Activated CD8-positive, alpha-beta memory T cell treated with anti-CD3 and anti-CD28 coated beads for 1 hour (primary cell): ENCODE results near the gene OR13C2.
"Not testable (repeated sequence)": the region's sequence is repeated elsewhere in the genome, so short reads cannot be mapped to it uniquely, and the experiment has no call there.

Experiments
- DNase-seq, 2 donors: peaks; one replicate each; pipeline ENCODE4 v3.0.0-alpha.2; 2020; ENCODE audit warnings: low read depth in 1 of 2; ENCODE audit errors: extremely low read depth in 1 of 2

Gene OR13C2, protein sequence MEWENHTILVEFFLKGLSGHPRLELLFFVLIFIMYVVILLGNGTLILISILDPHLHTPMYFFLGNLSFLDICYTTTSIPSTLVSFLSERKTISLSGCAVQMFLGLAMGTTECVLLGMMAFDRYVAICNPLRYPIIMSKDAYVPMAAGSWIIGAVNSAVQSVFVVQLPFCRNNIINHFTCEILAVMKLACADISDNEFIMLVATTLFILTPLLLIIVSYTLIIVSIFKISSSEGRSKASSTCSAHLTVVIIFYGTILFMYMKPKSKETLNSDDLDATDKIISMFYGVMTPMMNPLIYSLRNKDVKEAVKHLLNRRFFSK

GRCh38 chr9:104605527-104605926 is at the start of gene OR13C2:
Gene OR13C2, minus strand, starts transcription at chr9:104605627. Its CDS starts 0 bp downstream, at chr9:104605627.
- not testable (repeated sequence) for DNase-seq

DNA sequence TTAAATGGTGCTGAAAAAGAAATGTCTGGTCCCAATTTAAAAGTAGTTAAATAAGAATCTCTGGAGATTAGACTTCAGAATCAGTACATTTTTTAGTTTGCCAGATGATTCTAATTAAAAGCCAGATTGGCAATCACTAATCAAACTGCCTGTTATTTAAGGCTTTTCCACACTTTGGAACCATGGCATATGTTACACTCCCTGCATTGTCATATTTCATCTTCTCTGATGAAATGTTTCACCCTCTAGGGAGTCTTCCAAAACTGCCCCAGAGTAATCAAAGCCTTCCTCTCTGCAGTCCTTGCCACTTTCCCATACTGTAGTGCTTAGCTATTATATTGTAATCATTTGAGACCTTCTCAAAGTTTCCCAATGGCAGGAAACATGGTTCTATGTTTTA is 30.0 kb upstream of the OR13C2 start:
- DNase-seq, result no peak

GRCh38 chr9:104633976-104634520 is 28.6 kb upstream of the OR13C2 start:
- no peak for DNase-seq

DNA sequence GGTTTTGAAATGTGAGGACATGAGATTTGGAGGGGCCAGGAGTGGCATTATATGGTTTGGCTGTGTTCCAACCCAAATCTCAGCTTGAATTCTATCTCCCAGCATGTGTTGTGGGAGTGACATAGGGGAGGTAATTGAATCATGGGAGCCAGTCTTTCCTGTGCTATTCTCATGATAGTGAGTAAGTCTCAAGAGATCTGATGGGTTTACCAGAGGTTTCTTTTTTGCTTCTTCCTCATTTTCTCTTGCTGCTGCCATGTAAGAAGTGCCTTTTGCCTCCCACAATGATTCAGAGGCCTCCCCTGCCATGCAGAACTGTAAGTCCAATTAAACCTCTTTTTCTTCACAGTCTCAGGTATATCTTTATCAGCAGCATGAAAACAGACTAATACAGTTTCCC is 20.5 kb upstream of the OR13C2 start:
- not testable (repeated sequence) for DNase-seq

DNA sequence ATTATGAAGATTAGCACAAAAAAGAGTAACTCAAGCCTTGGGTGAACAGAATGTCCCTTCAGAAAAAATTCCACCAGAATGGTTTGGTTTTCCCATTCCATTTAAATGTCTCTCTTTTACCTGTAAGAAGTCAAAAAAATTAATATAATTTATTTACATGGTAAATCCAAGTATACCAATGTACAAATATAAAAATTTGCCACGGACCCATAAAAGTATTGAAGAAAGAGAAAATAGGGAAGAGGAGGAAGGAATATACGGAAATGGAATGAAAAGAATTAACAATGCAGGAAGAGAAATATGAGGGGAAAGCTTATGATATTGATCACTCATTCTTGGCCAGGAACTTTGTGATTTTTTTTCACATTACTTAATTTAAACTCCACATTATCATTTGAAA is 12.7 kb upstream of the OR13C2 start, which contains the start of gene OR13C9:
Gene OR13C9 (minus strand): TSS at position 101 of the 400 bp plus-strand sequence. CDS start 0 bp downstream, at position 101.
- DNase-seq, result no peak

GRCh38 chr9:104617418-104617817 is 12.0 kb upstream of the OR13C2 start:
- DNase-seq, result no peak

DNA sequence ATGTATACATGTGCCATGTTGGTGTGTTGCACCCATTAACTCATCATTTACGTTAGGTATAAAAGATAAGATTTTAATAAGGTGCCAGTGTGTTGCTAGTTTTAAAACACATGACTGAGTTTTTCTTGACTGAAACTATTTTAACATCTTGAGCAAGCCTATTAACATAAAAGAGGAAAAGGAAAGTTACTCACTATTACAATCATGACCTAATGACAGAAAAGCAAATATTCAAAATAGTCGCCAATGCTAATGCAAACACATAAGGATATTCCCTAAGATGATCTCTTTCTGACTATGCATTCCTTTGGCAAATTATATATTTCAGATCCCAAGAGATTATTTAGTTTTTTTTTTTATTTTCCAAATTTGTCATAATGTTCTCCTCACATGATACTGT is 5.8 kb upstream of the OR13C2 start:
- DNase-seq, result no peak

- no peak for DNase-seq
These were observed 2.9 kb upstream of the OR13C2 start for GRCh38 chr9:104608336-104608735.

- DNase-seq, result no peak
These were observed 725 bp upstream of the OR13C2 start for GRCh38 chr9:104606152-104606551.

DNA sequence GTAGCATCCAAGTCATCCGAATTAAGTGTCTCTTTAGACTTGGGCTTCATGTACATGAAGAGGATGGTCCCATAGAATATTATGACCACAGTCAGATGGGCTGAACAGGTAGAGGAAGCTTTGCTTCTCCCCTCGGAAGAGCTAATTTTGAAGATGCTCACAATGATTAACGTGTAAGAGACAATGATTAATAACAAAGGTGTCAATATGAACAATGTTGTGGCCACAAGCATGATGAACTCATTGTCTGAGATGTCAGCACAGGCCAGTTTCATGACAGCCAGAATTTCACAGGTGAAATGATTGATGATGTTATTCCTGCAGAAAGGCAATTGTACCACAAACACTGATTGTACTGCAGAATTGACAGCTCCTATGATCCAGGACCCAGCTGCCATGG is 626 bp downstream of the OR13C2 start:
- no peak for DNase-seq

GRCh38 chr9:104599313-104599712 is 6.1 kb downstream of the OR13C2 start, which contains the start of gene OR13C5:
Gene OR13C5, minus strand, starts transcription at chr9:104599413. Its CDS starts 0 bp downstream, at chr9:104599413.
- not testable (repeated sequence) for DNase-seq

DNA sequence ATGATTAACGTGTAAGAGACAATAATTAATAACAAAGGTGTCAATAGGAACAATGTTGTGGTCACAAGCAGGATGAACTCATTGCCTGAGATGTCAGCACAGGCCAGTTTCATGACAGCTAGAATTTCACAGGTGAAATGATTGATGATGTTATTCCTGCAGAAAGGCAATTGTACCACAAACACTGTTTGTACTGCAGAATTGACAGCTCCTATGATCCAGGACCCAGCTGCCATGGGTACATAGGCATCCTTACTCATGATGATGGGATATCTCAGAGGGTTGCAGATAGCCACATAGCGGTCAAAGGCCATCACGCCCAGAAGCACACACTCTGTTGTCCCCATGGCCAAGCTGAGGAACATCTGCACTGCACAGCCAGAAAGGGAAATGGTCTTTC is 6.7 kb downstream of the OR13C2 start:
- not testable (repeated sequence) for DNase-seq

DNA sequence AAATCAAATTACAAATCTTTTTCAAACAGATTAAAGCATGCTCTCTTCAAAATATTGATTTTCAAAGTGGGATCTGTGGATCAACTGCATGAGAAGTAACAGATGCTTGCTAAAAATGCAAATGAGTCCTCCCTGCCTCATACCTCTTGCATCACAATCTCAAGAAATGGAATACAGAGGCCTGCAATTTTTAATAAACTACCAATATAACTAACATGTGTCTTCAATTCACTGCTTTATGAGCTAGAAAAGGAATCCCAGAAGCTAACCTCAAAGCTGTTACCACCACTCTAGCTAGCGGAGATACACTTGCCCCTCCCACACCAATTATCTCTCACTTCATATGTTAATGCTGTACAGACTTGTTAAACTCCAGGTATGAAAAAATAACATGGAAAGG is 15.8 kb downstream of the OR13C2 start:
- no peak for DNase-seq

DNA sequence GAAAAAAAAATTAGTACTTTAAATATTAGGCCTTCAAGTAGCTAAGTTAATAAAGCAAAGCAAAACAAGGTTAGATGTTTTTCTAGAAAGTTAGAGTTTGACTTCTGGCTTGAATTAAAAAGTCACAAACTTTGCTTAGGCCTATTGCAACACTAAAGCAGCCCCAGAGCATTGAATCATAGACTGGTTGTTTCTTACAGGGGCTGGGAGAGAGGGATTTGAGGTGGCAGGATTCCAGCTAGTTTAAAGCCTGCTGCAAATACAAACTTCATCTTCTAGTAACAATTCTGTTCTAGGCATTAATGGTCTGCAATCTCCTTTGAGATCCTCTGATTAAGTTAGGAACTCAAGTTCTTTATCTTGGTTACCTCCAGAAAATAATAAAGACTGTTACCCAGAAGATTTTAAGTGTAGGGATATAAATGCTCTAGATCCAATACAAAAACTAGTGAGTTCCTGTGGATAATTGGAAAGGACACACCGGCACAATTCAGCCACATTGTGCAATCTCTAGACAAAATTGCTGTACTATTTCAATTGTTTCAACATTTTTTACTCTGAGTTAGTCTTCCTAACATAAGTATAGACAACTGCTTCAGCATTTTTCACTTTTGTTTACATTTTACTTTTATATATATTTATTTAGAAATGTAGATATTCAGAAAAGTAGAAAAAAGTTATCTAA is 18.8 kb downstream of the OR13C2 start:
- DNase-seq, result no peak

DNA sequence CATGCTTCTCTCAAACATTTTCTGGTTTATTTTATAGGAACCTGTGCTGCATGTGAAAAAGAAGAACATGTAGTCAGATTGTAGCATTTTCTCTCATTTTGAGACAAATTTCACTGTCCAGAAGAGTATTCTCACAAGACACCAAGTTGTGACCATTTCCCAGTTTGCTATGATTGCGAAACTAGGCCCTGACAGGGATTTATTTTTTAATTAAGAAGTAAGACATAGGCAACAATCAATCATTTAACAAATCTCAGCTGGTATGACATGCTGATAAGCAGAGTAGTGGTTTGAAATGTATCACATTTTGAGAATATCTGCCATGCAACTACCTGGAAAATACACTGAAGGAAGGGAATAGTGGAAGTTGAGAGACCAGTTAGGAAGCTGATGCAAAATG is 24.9 kb downstream of the OR13C2 start:
- no peak for DNase-seq

DNA sequence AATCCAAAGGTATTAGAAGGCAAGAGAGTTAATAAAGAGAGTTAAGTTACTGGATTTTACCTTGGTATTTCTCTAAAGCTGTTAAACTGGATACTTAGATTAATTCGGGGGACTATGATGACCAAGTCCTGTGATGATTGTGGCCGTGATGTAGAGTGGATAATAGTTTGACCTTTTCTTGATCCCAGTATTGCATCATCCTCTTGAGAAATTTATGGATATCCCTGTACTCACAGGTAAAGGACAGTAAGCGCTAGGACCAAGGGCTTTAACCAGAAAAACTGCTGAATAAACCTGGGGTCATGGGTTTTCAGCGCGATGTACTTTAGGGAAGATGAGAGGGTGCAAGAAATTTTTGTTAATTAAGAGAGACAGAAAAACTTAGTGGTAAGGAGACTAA is 28.2 kb downstream of the OR13C2 start:
- DNase-seq, result no peak

- DNase-seq, result no peak
These were observed 30.0 kb downstream of the OR13C2 start for GRCh38 chr9:104575456-104575855.

DNA sequence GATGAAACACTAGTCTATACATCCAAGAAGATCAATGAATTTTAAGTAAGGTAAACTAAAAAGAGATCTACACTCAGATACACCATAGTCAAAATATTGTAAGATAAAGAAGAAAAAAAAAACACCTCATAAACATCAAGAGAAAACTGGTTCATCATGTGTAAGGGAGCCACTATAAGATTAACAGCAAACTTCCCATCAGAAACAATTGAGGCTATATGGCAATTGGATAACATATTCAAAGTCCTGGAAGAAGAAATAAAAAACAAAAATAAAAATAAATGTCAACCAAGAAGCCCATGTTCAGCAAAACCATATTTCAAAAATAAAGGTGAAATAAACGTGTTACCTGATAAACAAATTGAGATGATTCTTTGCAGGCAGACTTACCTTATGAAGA is 32.8 kb downstream of the OR13C2 start:
- DNase-seq, result no peak

DNA sequence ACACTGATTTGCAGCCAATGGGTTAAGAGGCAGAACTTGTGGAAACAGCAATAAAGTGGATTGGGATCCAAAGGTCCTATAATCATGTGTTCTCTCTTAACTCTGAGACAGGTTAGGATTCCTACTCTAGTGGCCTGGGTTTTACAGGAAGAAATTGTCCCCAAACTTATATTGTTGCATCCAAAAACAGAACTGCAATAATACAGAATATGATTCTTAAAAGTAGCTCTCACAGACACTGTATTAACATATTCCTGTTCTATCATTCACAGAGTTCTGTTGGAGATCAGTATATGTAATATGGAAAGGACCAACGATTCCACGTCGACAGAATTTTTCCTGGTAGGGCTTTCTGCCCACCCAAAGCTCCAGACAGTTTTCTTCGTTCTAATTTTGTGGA is 36.6 kb downstream of the OR13C2 start, which contains the start of gene OR13C8:
Gene OR13C8 (plus strand): TSS at position 301 of the 400 bp plus-strand sequence. CDS start 0 bp downstream, at position 301.
- no peak for DNase-seq

DNA sequence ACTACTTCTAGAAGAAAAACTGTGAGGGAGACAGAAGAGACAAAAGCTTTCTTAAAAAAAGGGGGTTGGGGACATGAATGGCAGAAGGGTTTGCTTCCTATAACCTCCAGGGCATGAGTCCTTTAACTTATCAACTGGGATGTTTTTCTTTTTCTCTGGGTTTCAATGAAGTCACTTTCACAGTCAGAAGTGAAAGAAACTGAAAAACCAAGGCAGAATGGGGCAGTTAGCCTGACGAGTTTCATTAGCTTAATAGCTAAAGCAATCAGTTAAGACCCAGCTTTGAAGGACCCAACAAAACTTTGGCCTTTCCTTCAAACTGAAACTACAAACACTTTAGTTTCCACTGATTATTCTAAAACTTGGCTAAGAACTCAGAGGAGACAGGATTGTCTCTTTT is 41.1 kb downstream of the OR13C2 start:
- DNase-seq, result no peak

- DNase-seq, result no peak
These were observed 48.4 kb downstream of the OR13C2 start for GRCh38 chr9:104556830-104557634.
